RWPE2 (cell line): Measurements from ENCODE around the gene C2orf80.
A peak's percentile ranks its signal among the peaks of the same experiment; 100 is the strongest.
"Not testable (repeated sequence)": the region's sequence is repeated elsewhere in the genome, so short reads cannot be mapped to it uniquely, and the experiment has no call there.

Source experiments
- ATAC-seq: fragments of 200-7000 bp; cut with Tn5 transposase; 3 replicates; pipeline ENCODE4 v1.9.1; 2021; ENCODE audit warnings: low read depth
- DNase-seq: peaks from one replicate; pipeline ENCODE4 v3.0.0-alpha.2; 2020; ENCODE audit warnings: low spot score
- H3K27ac ChIP-seq: fragments of 450-650 bp; 2 replicates; pipeline ENCODE4 v1.5.1; 2017; ENCODE audit warnings: mild to moderate bottlenecking; ENCODE audit not compliant: poor library complexity, severe bottlenecking
- H3K27me3 ChIP-seq: fragments of 250-450 bp; sonication (Bioruptor Pico); 2 replicates; pipeline ENCODE4 v1.5.1; 2021; ENCODE audit warnings: mild to moderate bottlenecking, moderate library complexity; ENCODE audit not compliant: insufficient read depth, poor library complexity, severe bottlenecking
- H3K36me3 ChIP-seq: fragments of 250-450 bp; sonication (Bioruptor Pico); 2 replicates; pipeline ENCODE4 v1.5.1; 2020; ENCODE audit warnings: low read depth, mild to moderate bottlenecking, moderate library complexity
- H3K4me1 ChIP-seq: fragments of 250-450 bp; sonication (Bioruptor Pico); 2 replicates; pipeline ENCODE4 v1.5.1; 2021; ENCODE audit warnings: mild to moderate bottlenecking, moderate library complexity; ENCODE audit not compliant: insufficient read depth, poor library complexity, severe bottlenecking
- H3K4me3 ChIP-seq: fragments of 250-450 bp; sonication (Bioruptor Pico); 2 replicates; pipeline ENCODE4 v1.5.1; 2021; ENCODE audit warnings: mild to moderate bottlenecking, moderate library complexity; ENCODE audit not compliant: severe bottlenecking
- H3K9me3 ChIP-seq: fragments of 250-450 bp; sonication (Bioruptor Pico); 2 replicates; pipeline ENCODE4 v1.5.1; 2021; ENCODE audit warnings: mild to moderate bottlenecking, moderate library complexity; ENCODE audit not compliant: severe bottlenecking
- TF ChIP-seq, protein P1 (sequence below): fragments of 450-650 bp; IDR thresholded peaks from one replicate; pipeline ENCODE4 v1.5.1; 2017; ENCODE audit warnings: mild to moderate bottlenecking, moderate library complexity; ENCODE audit not compliant: poor library complexity, severe bottlenecking

C2orf80 gene

DNA sequence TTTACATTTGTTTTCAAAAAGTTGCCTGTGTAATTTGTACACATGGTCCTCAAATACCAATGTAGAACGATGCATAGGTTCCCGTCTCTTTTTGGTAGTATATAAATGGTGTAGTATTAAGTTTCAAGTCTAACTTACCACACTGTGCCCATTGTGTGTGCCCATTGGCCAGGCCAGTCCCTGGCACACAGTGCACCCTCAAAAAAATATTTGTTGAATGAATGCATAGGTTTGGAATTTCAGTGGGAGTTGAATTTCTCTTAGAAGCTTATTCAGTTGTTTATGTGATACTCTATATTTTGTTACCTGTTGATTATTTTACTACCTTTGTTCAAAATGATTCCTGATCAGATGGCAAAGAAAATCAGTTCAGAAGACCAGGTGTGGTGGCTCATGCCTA lies 35.0 kb upstream of the C2orf80 start:
- ATAC-seq = peak; percentile 62; the same call in 2 of the 3 replicates
- DNase-seq = no peak
- no peaks in the 10 kb centered on the region for H3K4me1 ChIP-seq
- H3K9me3 ChIP-seq = no peaks in the 10 kb centered on the region
- no peaks in the 10 kb centered on the region for H3K27me3 ChIP-seq
- TF ChIP-seq, protein P1, sequence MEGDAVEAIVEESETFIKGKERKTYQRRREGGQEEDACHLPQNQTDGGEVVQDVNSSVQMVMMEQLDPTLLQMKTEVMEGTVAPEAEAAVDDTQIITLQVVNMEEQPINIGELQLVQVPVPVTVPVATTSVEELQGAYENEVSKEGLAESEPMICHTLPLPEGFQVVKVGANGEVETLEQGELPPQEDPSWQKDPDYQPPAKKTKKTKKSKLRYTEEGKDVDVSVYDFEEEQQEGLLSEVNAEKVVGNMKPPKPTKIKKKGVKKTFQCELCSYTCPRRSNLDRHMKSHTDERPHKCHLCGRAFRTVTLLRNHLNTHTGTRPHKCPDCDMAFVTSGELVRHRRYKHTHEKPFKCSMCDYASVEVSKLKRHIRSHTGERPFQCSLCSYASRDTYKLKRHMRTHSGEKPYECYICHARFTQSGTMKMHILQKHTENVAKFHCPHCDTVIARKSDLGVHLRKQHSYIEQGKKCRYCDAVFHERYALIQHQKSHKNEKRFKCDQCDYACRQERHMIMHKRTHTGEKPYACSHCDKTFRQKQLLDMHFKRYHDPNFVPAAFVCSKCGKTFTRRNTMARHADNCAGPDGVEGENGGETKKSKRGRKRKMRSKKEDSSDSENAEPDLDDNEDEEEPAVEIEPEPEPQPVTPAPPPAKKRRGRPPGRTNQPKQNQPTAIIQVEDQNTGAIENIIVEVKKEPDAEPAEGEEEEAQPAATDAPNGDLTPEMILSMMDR = no peak
- no peak overlapping the region for H3K27ac ChIP-seq
- no peak overlapping the region for H3K4me3 ChIP-seq
- H3K36me3 ChIP-seq = no peaks in the 10 kb centered on the region

DNA sequence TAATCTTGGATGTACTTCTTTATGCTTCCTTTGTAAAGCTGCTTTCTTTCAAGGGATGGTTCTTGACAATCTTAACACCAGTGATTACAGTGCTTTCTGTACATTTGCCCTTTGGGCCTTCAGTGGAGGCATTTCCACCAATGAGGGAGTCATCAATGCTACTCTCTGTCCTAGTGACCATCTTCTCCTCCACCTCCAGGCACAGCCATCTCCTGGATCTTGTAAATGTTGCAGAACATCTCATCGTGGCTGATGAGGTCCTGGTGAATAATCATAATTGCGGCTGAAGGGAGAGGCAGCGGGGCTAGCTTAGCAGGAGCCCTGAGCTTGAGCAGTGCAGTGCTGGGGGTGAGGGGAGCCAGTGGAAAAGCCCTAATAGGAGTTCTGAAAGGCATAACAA lies 32.5 kb upstream of the C2orf80 start:
- ATAC-seq (peak; percentile 67; the same call in 2 of the 3 replicates), DNase-seq (no peak)
- H3K27ac ChIP-seq = no peak overlapping the region
- H3K27me3 ChIP-seq = no peaks in the 10 kb centered on the region
- H3K36me3 ChIP-seq = no peaks in the 10 kb centered on the region
- no peaks in the 10 kb centered on the region for H3K9me3 ChIP-seq
- TF ChIP-seq, protein P1 = no peak
- H3K4me3 ChIP-seq = no peak overlapping the region
- no peaks in the 10 kb centered on the region for H3K4me1 ChIP-seq

DNA sequence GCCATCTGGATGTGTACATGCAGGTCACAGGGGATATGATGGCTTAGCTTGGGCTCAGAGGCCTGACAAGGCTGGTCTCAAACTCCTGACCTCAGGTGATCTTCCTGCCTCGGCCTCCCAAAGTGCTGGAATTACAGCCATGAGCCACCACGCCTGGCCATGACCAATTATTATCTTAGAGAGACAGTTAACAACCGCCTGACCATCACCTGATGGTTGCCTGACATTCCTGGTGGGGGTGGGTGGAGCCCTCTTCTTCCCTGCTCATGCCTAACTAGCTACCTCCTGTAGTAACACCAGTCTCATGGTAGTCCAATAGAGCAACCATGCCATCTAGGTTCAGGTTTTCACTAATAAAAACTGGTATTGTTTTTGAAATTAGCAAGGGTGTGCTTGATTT lies 32.0 kb upstream of the C2orf80 start:
- H3K4me3 ChIP-seq, H3K9me3 ChIP-seq, H3K36me3 ChIP-seq, H3K27me3 ChIP-seq, DNase-seq, H3K4me1 ChIP-seq, ATAC-seq, H3K27ac ChIP-seq: not testable (repeated sequence)

DNA sequence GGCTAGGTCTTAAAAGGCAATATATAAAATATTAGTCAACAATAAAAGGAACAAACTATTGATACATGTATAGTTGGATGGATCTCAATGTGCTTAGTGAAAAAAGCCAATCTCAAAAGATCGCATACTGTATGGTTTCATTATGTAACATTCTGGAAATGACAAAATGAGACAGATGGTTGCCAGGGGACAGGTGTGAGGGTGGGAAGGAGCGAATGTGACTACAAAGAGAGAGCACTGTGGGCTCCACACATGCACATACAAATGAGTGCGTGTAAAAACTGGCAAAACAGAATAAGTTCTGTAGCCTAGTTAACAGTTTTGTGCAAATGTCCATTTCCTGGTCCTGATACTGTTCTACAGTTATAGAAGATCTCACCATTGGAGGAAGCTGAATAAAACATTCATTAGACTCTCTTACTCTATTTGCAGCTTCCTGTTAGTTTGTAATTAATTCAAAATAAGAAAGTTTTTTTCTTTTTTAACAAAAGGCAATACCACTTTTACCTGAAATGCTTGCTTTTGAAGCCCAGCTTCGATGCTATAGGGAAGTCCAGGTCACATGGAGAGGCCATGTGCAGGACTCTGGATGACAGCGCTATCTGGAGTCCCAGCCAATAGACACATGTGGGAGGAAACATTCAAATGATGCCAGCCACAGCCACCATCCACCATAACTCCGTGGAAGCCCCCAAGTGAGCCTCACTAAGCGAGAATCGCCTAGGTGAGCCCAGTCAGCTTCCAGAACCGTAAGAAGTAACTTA lies 21.0 kb upstream of the C2orf80 start:
- ATAC-seq = no peak
- TF ChIP-seq, protein P1 = no peak
- H3K27me3 ChIP-seq = no peaks in the 10 kb centered on the region
- no peaks in the 10 kb centered on the region for H3K9me3 ChIP-seq
- no peak overlapping the region for H3K4me3 ChIP-seq
- DNase-seq = no peak
- no peaks in the 10 kb centered on the region for H3K36me3 ChIP-seq
- H3K27ac ChIP-seq = no peak overlapping the region
- H3K4me1 ChIP-seq = no peaks in the 10 kb centered on the region

DNA sequence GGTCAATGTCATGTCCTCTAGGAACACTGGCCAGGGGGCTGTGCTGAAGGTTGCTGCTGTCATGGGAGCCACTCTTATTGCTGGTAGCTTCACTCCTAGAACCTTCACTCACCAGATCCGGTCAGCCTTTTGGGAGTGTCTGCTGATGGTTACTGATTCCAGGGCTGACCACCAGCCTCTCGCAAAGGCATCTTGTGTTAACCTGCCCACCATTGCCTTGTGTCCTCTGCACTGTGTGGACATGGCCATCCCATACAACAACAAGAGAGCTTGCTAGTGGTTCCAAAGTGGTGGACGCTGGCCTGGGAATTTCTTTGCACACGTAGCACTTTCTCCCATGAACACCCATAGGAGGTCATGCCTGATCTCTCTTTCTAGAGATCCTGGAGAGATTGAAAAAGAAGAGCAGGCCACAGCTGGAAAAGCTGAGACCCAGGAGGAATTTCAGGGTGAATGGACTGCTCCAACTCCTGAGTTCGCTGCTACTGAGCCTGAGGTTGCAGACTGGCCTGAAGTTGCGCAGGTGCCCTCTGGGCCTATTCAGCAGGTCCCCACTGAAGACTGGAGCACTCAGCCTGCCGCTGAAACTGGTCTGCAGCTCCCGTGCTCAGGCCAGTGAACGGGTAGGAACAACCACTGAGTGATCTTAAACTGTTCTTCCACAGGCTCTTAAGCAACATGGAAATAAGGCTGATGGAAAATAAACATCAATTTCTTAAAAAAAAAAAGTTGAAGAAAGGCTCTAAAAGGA lies 18.7 kb upstream of the C2orf80 start:
- Histone ChIP-seq H3K36me3 (no peaks in the 10 kb centered on the region), H3K4me1 (no peaks in the 10 kb centered on the region), H3K27ac (no peak overlapping the region), H3K4me3 (no peak overlapping the region), H3K27me3 (no peaks in the 10 kb centered on the region), H3K9me3 (no peaks in the 10 kb centered on the region)
- DNase-seq = no peak
- no peak for ATAC-seq
- TF ChIP-seq, protein P1 = no peak
